Measurements from ENCODE around the gene METTL24.

DNA sequence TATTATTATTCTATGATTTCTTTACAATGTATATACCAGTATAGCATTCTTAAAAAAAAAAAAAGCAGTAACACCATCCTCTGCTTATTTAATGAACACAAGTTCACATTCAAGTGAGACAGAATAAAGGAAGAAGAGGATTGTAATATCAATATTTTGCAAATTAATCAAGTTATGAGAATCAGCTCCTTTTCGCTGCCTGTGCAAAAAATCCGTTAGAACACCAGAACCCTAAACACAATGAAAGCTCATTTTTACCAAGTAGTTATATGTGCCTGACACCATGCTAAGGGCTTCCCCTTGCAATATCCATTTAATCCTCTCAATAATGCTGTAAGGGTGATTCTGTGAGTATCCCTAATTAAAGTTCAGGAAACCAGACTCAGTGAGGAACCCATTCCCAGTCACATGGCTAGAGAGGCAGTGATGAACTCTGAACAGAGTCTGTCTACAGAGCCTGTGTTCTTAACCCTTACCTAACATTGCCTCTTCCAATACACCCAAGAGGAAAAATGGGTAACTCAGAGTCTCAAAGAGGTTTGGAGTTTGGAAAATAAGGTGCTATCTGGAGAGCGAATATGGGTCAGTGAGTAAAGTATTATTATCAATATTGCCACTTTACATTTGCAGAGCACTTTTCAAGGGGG is 111.1 kb downstream of the METTL24 start:
- TF ChIP-seq, protein P1, sequence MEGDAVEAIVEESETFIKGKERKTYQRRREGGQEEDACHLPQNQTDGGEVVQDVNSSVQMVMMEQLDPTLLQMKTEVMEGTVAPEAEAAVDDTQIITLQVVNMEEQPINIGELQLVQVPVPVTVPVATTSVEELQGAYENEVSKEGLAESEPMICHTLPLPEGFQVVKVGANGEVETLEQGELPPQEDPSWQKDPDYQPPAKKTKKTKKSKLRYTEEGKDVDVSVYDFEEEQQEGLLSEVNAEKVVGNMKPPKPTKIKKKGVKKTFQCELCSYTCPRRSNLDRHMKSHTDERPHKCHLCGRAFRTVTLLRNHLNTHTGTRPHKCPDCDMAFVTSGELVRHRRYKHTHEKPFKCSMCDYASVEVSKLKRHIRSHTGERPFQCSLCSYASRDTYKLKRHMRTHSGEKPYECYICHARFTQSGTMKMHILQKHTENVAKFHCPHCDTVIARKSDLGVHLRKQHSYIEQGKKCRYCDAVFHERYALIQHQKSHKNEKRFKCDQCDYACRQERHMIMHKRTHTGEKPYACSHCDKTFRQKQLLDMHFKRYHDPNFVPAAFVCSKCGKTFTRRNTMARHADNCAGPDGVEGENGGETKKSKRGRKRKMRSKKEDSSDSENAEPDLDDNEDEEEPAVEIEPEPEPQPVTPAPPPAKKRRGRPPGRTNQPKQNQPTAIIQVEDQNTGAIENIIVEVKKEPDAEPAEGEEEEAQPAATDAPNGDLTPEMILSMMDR (IDR thresholded peaks at IDR 0.05) = no peak
- TF ChIP-seq POLR2A (IDR thresholded peaks at IDR 0.05) (no peak), EP300 (IDR thresholded peaks at IDR 0.05) (no peak), POLR2AphosphoS5 (IDR thresholded peaks at IDR 0.05) (no peak)
